ENCODE measurements around the gene STAT1.

The STAT1 gene

GRCh38 chr2:190927301-190927700, 86.7 kb downstream of the STAT1 start:
- DNase-seq (ENCODE audit: low read depth in 1 of 2, low spot score in 1 of 2) = no peak

DNA sequence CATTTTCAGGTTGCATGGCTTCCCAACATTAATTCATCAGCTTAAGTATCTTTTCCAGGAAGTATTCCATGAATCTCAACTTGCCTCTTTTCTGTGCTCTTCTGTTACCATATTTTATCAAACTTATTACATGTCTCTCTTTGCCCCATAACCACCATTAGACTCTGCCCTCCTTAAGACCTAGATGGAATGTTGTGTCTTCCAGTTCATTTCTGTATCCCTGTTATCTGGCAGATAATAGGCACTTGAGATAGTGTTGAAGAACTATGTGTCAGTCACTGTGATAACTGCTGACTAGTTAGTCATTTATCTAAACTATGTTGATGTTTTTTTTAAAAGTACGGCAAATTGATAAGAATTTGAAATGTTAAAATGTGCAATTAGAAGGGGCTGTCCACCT, 91.6 kb downstream of the STAT1 start:
- no peak for DNase-seq (ENCODE audit: low read depth in 1 of 2, low spot score in 1 of 2)

DNA sequence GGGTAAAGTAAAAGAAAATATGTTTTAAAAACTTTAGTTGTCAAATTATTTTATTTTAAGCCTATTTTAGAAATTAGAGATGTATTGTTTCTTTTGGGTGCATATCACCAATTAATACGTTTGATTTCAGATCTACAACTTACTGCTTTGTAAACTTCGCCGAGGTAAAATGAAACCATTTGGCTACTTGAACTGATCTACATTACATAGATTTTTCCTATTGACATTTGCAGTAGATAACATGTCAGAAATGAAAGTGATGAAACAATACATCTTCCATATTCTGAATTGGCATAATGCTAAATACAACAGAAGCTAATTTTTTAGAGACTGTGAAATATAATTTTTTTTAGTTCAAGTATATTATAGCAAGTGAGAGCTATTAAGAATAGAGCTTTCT, 93.9 kb downstream of the STAT1 start:
- no peak for DNase-seq (ENCODE audit: low read depth in 1 of 2, low spot score in 1 of 2)

Data from stimulated activated CD4-positive, alpha-beta T cell treated with anti-CD3 and anti-CD28 coated beads, Interleukin-15, amount 100 ng/mL, for 1 hour (primary cell).